GM13976 (cell line): ENCODE measurements around the gene GALNT1.

Source experiments
- DNase-seq: peaks from one replicate; pipeline ENCODE4 v3.0.0; 2012; ENCODE audit warnings: low spot score
- CTCF ChIP-seq: IDR thresholded peaks from 2 replicates; pipeline ENCODE4 v1.5.1; 2012; ENCODE audit warnings: borderline replicate concordance, mild to moderate bottlenecking; ENCODE audit not compliant: insufficient read depth; ENCODE audit errors: extremely low read depth, missing control alignments, control extremely low read depth
- in situ Hi-C: fragments of 300-500 bp; cut with MboI; formaldehyde crosslinking; loops from one replicate; pipeline ENCODE4 v1.12.0; 2022; ENCODE audit warnings: low sequenced_read_pairs, mixed read lengths, inconsistent platforms; ENCODE audit not compliant: unreplicated experiment

The GALNT1 gene

DNA sequence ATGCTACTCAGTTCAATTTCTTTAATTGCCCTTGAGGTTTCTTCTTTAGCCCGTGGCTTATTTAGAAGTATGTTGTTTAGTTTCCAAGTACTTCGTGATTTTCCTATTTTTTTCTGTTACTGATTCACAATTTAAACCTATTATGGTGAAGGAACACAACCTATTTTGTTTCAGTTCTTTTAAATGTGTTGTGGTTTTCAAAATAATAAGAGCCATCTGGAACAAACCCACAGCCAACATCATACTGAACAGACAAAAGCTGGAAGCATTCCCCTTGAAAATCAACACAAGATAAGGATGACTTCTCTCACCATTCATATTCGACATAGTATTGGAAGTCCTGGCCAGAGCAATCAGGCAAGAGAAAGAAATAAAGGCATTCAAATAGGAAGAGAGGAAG, 155.2 kb downstream of the GALNT1 start:
- DNase-seq, result no peak
- in situ Hi-C loops, result no loop called here
- TF ChIP-seq CTCF, result no peak

GRCh38 chr18:35739778-35740177, 158.2 kb downstream of the GALNT1 start:
- in situ Hi-C loops, result no loop called here
- no peak for DNase-seq
- no peak for TF ChIP-seq CTCF

DNA sequence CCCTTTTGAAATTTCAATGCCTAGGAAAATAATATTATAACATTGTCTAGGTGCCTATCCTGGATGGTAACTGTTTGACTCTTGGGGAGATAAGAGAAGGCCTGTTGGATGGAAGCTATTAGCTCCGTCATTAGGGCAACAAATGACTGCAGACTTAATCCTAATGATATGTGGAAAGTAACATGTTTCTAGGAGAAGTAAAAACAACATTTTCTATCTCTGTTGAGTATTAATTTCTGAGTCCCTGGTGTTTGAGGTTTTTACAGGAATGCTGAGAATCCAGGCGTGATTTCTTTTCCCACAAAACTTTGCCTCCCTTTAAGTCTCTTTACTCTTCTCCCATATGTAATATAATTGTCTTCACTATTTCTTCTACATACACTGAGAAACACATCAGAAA, 159.1 kb downstream of the GALNT1 start:
- TF ChIP-seq CTCF, result no peak
- in situ Hi-C loops, result no loop called here
- DNase-seq, result no peak

DNA sequence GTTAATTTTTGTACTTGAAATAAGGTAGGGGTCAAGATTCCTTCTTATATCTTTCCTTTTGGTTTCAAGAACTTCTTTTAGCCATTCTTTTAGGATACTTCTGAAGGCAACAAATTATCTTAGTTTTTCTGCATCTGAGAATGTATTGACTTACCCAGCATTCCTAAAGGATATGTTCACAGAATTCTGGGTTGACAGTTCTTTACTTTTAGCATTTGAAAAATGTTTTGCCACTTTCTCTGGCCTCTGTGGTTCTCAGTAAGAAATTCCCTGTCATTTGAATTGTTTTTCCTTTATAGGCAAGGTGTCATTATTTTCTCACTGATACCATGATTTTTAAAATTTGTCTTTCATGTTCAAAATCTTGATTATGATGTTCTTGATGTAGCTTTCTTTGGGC, 162.4 kb downstream of the GALNT1 start:
- no peak for DNase-seq
- no peak for TF ChIP-seq CTCF
- in situ Hi-C loops, result no loop called here

DNA sequence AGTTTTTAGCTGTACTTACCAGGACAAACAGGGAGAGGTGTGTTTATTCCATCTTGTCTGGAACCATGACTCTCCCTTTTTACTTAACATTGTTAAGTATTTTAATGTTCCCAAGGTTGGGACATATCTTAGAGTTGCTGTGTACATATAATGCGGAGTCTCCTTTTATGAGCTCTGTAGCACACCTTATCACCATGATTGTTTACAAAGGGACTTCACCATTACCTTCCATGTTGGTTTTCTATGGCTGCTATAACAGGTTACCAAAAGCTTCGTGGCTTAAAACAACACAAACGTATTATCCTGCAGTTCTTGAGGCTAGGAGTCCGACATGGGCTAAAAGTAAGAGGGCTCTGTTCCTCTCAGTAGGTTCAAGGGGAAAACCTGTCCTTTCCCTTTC, 164.3 kb downstream of the GALNT1 start:
- in situ Hi-C loops, result no loop called here
- no peak for DNase-seq
- no peak for TF ChIP-seq CTCF

DNA sequence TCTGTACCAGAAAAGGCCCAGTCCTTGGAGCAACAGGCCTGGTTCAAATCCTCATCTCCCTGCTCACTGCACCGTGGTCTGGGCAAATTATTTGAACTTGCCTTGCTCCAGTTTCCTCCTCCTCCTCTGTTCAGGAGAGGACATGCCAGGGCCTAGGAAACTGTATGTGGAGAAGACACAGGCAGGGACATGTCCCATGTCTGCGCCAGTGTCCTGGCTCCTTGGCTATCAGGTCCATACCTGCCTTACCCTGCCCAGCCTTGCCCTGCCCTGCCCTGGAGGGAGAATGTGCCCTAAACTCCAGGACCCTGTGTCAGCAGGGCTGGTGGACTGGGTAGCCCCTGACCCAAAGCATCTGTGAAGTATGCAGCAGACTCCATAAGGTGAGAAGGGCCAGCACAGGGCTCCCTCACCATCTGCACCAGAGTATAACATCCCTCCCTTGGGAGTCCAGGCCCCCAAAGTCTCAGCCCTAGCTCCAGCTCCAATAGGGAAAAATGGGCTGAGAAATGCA, 165.3 kb downstream of the GALNT1 start:
- DNase-seq, result no peak
- in situ Hi-C loops, result no loop called here
- no peak for TF ChIP-seq CTCF
